ENCODE measurements around the gene EIF4G2.
"Not testable (repeated sequence)": the region's sequence is repeated elsewhere in the genome, so short reads cannot be mapped to it uniquely, and the experiment has no call there.

EIF4G2 gene

DNA sequence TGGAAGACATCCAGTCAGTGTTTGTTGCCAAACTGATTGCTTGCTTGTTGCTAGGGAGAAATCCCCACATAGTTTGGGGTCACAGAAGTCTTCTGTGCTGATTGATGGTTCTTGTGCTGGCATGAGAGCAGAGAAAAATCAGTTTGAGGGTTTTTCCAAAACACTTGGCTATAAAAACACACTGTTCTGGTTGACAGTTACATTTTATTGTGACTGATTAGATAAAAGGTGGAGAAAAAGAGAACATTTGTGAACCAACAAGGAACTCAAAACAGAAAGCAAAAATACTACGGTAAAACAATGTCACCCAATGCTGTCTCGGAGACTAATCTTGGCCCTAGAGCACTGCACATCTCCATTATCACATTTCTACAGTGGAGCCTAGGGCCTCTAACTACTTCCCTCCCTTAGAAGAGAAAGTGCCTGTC is 14.4 kb upstream of the EIF4G2 start:
- no peaks in the 10 kb centered on the region for H3K27me3 ChIP-seq (replicated peaks)
- DNase-seq = no peak
- in situ Hi-C loops (cut with HindIII; ENCODE audit: low pct_ligation_motif_present, low sequenced_read_pairs) = no loop called here
- H3K4me3 ChIP-seq (ENCODE audit: low read depth, low read length) = no peak overlapping the region
- H3K36me3 ChIP-seq (replicated peaks) = no peaks in the 10 kb centered on the region
- TF ChIP-seq, protein P1, sequence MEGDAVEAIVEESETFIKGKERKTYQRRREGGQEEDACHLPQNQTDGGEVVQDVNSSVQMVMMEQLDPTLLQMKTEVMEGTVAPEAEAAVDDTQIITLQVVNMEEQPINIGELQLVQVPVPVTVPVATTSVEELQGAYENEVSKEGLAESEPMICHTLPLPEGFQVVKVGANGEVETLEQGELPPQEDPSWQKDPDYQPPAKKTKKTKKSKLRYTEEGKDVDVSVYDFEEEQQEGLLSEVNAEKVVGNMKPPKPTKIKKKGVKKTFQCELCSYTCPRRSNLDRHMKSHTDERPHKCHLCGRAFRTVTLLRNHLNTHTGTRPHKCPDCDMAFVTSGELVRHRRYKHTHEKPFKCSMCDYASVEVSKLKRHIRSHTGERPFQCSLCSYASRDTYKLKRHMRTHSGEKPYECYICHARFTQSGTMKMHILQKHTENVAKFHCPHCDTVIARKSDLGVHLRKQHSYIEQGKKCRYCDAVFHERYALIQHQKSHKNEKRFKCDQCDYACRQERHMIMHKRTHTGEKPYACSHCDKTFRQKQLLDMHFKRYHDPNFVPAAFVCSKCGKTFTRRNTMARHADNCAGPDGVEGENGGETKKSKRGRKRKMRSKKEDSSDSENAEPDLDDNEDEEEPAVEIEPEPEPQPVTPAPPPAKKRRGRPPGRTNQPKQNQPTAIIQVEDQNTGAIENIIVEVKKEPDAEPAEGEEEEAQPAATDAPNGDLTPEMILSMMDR (IDR thresholded peaks at IDR 0.05; ENCODE audit: low read depth, low read length, missing control alignments) = no peak
- no peak overlapping the region for H3K27ac ChIP-seq

DNA sequence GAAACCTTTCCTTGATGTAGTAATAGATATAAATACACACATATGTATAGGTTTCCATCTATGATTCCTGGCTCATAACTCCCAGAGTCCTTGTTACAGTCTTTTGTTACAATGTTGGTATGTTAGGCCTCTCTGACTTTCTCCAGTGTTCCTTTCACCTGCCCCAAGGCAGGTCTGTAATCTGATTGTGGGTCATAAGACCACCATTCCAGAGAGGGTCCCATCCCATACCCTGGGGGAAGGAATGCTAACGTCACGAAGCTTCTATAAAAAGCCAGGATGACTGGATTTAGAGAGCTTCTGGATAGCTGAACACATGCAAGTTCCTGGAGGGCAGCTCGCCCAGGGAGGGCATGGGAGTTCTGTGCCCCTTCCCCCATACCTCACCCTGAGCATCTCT is 13.8 kb upstream of the EIF4G2 start:
- H3K36me3 ChIP-seq (replicated peaks); H3K4me3 ChIP-seq (ENCODE audit: low read depth, low read length); H3K27me3 ChIP-seq (replicated peaks); DNase-seq; in situ Hi-C loops (cut with HindIII; ENCODE audit: low pct_ligation_motif_present, low sequenced_read_pairs); H3K27ac ChIP-seq: not testable (repeated sequence)

DNA sequence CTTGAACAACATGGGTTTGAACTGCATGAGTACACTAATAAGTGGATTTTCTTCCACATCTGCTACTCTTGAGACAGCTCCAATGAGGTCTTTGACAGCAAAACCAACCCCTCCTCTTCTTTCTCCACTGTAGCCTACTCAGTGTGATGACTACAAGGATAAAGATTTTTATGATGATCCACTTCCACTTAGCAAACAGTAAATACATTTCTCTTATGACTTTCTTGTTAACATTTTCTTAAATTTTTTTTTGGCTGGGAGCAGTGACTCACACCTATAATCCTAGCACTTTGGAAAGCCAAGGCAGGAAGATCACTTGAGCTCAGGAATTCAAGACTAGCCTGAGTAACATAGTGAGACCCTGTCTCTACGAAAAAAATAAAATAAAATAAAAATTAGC is 9.9 kb upstream of the EIF4G2 start:
- Histone ChIP-seq H3K36me3 (replicated peaks) (no peaks in the 10 kb centered on the region), H3K4me3 (ENCODE audit: low read depth, low read length) (no peak overlapping the region), H3K27me3 (replicated peaks) (no peaks in the 10 kb centered on the region), H3K27ac (no peak overlapping the region)
- in situ Hi-C loops (cut with HindIII; ENCODE audit: low pct_ligation_motif_present, low sequenced_read_pairs) = no loop called here
- DNase-seq = peak; percentile 12
- TF ChIP-seq, protein P1 (IDR thresholded peaks at IDR 0.05; ENCODE audit: low read depth, low read length, missing control alignments) = no peak

DNA sequence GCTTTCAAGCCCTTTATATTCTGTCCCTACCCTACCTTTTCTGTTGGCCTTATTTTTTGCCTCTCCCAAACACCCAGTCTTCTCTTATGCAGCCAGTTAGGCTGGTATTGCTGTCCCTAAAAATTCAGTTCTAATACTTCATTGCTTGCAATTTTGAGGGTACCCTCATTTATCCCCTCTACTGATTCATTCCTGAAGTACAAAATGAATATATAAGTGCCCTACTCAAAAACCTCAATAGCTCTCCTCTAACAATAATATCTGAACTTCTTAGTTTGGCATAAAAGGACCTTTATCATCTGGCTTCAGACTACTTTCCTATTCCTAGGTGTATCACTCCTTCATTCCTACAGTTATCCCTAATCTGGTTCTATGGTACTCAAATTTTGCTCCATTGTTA is 5.2 kb upstream of the EIF4G2 start:
- TF ChIP-seq, protein P1 (IDR thresholded peaks at IDR 0.05; ENCODE audit: low read depth, low read length, missing control alignments) = no peak
- in situ Hi-C loops (cut with HindIII; ENCODE audit: low pct_ligation_motif_present, low sequenced_read_pairs) = no loop called here
- no peak overlapping the region for H3K27ac ChIP-seq
- DNase-seq = no peak
- no peak overlapping the region for H3K4me3 ChIP-seq (ENCODE audit: low read depth, low read length)
- H3K27me3 ChIP-seq (replicated peaks) = no peaks in the 10 kb centered on the region
- no peaks in the 10 kb centered on the region for H3K36me3 ChIP-seq (replicated peaks)

DNA sequence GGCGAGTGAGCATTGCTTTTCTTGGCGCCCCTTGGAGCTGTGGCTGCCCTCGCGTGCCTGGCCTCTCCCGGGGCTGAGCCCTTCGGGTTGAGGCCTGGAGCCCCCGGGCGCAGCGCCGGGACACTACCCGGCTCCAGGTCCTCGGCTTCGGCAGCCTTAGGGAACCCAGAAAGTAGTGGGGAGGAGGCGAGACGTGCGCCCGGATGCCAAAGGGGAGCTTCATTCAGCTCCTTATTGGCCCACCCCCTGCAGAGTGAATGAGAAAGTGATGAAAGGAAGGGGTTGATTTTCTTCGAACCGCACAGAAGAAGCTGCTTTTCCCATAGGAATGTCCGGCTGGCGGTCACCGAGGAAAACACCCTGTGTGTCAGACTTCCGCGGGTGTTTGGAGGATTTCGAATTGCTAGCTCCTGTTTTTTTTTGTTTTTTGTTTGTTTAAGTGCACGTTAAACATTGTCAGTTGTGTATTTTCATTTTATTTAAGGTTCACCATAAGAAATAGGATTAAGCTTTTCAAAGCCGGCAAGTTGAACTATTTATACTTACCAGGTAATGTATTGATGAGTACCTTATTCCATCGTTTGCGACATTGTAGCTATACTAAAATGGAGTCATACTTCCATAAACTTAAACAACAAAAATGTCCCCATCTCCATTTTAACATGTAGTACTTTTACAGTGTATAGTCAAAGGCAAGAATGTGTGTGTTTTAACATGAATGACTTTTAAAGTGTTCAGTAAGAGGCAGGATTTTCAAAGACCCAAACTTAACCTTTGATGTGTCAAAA is 841 bp upstream of the EIF4G2 start:
- Histone ChIP-seq H3K36me3 (replicated peaks) (peaks cover 30% of the 10 kb centered on the region), H3K27ac (peak overlapping the region; percentile 95), H3K4me3 (ENCODE audit: low read depth, low read length) (peak overlapping the region; percentile 92), H3K27me3 (replicated peaks) (no peaks in the 10 kb centered on the region)
- in situ Hi-C loops (cut with HindIII; ENCODE audit: low pct_ligation_motif_present, low sequenced_read_pairs) = no loop called here
- peak; percentile 79 for DNase-seq
- TF ChIP-seq, protein P1 (IDR thresholded peaks at IDR 0.05; ENCODE audit: low read depth, low read length, missing control alignments) = no peak

DNA sequence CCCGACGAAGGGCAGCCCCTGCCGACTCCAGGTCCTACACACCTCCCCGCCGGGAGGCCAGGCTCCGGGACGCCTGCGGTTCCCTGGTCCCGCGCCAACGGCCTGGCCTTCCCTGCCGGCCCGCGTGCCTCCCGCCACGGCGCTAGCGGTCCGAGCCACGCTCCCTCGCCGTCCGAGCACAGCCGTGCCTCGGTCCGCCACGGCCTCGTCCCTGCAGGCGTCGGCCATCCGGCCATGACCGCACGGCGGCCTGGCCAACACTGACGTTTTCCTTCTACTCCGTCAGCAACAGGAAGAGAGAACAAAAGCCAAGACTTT is 532 bp downstream of the EIF4G2 start:
- H3K4me3 ChIP-seq (ENCODE audit: low read depth, low read length) = peak overlapping the region; percentile 92
- TF ChIP-seq, protein P1 (IDR thresholded peaks at IDR 0.05; ENCODE audit: low read depth, low read length, missing control alignments) = no peak
- H3K27me3 ChIP-seq (replicated peaks) = no peaks in the 10 kb centered on the region
- peak overlapping the region; percentile 95 for H3K27ac ChIP-seq
- in situ Hi-C loops (cut with HindIII; ENCODE audit: low pct_ligation_motif_present, low sequenced_read_pairs) = no loop called here
- peaks cover 44% of the 10 kb centered on the region for H3K36me3 ChIP-seq (replicated peaks)
- DNase-seq = no peak

Data from brain microvascular endothelial cell (primary cell).